GM12878 (cell line): ENCODE results near the gene AP1M1. TPM values are rescaled to one million over a fixed set of nuclear protein-coding genes. Genes with fewer than 3 reads are reported as not detected.

Source experiments
- BRCA1 ChIP-seq: IDR thresholded peaks from 2 replicates; pipeline ENCODE4 v1.6.1; 2011; ENCODE audit warnings: low read depth, low read length, improper control_type of control experiment
- CREB1 ChIP-seq: IDR thresholded peaks from 2 replicates; pipeline ENCODE4 v1.6.1; 2012; ENCODE audit warnings: low read depth, mild to moderate bottlenecking, inconsistent platforms
- CREM ChIP-seq: IDR thresholded peaks from 2 replicates; pipeline ENCODE4 v1.6.1; 2014; ENCODE audit warnings: antibody characterized with exemption, low read depth
- CUX1 ChIP-seq: IDR thresholded peaks from 2 replicates; pipeline ENCODE4 v1.6.1; 2012; ENCODE audit warnings: improper control_type of control experiment, low read depth, low read length; ENCODE audit not compliant: insufficient replicate concordance
- E2F4 ChIP-seq: IDR thresholded peaks from 2 replicates; pipeline ENCODE4 v1.6.1; 2012; ENCODE audit warnings: low read depth, low read length, improper control_type of control experiment
- FOXK2 ChIP-seq: fragments of 450-650 bp; IDR thresholded peaks from 2 replicates; pipeline ENCODE4 v1.6.1; 2017; ENCODE audit warnings: mild to moderate bottlenecking, moderate library complexity
- GABPA ChIP-seq: IDR thresholded peaks from 2 replicates; pipeline ENCODE4 v1.6.1; 2014; ENCODE audit warnings: antibody characterized with exemption, low read depth, mild to moderate bottlenecking, inconsistent platforms
- JUNB ChIP-seq: IDR thresholded peaks from 2 replicates; pipeline ENCODE4 v1.6.1; 2016; ENCODE audit warnings: antibody characterized with exemption, mild to moderate bottlenecking
- KDM1A ChIP-seq: fragments of 200-600 bp; sonication (generic); IDR thresholded peaks from 2 replicates; pipeline ENCODE4 v1.6.1; 2016; ENCODE audit warnings: borderline replicate concordance
- NBN ChIP-seq: fragments of 450-650 bp; IDR thresholded peaks from 2 replicates; pipeline ENCODE4 v1.6.1; 2016
- NFIC ChIP-seq: IDR thresholded peaks from 2 replicates; pipeline ENCODE4 v1.6.1; 2012; ENCODE audit warnings: low read depth, mild to moderate bottlenecking, inconsistent platforms, low read length, moderate library complexity
- NFXL1 ChIP-seq: fragments of 450-650 bp; IDR thresholded peaks from 2 replicates; pipeline ENCODE4 v1.6.1; 2017; ENCODE audit warnings: antibody characterized with exemption, mild to moderate bottlenecking, borderline replicate concordance
- RFX5 ChIP-seq: IDR thresholded peaks from 2 replicates; pipeline ENCODE4 v1.6.1; 2011; ENCODE audit warnings: low read depth, low read length, improper control_type of control experiment
- SREBF1 ChIP-seq: IDR thresholded peaks from 2 replicates; pipeline ENCODE4 v1.6.1; 2012; ENCODE audit warnings: mild to moderate bottlenecking, low read length
- STAT1 ChIP-seq: fragments of 450-650 bp; conservative IDR thresholded peaks from 2 replicates; pipeline ENCODE4 v1.6.1; 2014; ENCODE audit warnings: antibody characterized with exemption, mild to moderate bottlenecking
- USF1 ChIP-seq: IDR thresholded peaks from 2 replicates; pipeline ENCODE4 v1.6.1; 2011; ENCODE audit warnings: borderline replicate concordance, low read depth, mild to moderate bottlenecking, moderate library complexity, mixed read lengths, low read length; ENCODE audit not compliant: insufficient read depth; ENCODE audit errors: extremely low read length
- ZNF24 ChIP-seq: fragments of 450-650 bp; IDR thresholded peaks from 2 replicates; pipeline ENCODE4 v1.6.1; 2017; ENCODE audit warnings: antibody characterized with exemption, mild to moderate bottlenecking
- polyA plus RNA-seq, 11 experiments: library from polyadenylated mRNA; depleted of rRNA in 4 of 11; unstranded in 6 of 11; stranded (reverse) in 5 of 11; fragments of >200 nt; fragmentation: Nextera tagmentation in 4 of 11; fragmentation: Illumina TruSeq in 1 of 11; extraction: Ambion mirVana in 4 of 11; extraction: Trizol in 1 of 11; gene quantifications; 1 replicate in 1 of 11; 2 replicates in 10 of 11; pipeline versions ENCODE4 v1.2.1 to v1.2.3, GENCODE V29; 2011 to 2016; ENCODE audit warnings: inconsistent platforms in 2 of 11, missing spikeins in 2 of 11, low read depth in 1 of 11
- total RNA-seq, 4 experiments: library from RNA; depleted of rRNA in 3 of 4; stranded (reverse); fragments of >200 nt in 3 of 4; fragmentation: Illumina TruSeq in 1 of 4; extraction: Trizol in 1 of 4; gene quantifications; 2 replicates each; pipeline versions ENCODE4 v1.2.1 to v1.2.3, GENCODE V29; 2013 to 2021
- TF ChIP-seq, protein P1 (sequence below): IDR thresholded peaks from 2 replicates; pipeline ENCODE4 v1.6.1; 2012; ENCODE audit warnings: low read depth, low read length, improper control_type of control experiment
- TF ChIP-seq, protein P2 (sequence below): fragments of 450-650 bp; formaldehyde crosslinking; IDR thresholded peaks from 2 replicates; pipeline ENCODE4 v1.5.0; 2022; ENCODE audit warnings: mild to moderate bottlenecking, missing genetic modification characterization

Gene AP1M1
- total and polyA plus RNA-seq, 10 of the 15 experiments (the other 5 are each of a cell fraction or from before 2014, with no cell fraction given), result 1.0 to 116 (median 44.7) TPM

- TF ChIP-seq CUX1, result no peak
- no peak for TF ChIP-seq KDM1A
- peak; percentile 71 for TF ChIP-seq FOXK2
- 0 out of 2 replicates have a peak, but pooled peaks have one; percentile 34 for TF ChIP-seq E2F4
- no peak for TF ChIP-seq JUNB
- TF ChIP-seq BRCA1, result no peak
- peak; percentile 49 for TF ChIP-seq CREB1
- no peak for TF ChIP-seq USF1
- no peak for TF ChIP-seq RFX5
- TF ChIP-seq NBN, result no peak
- TF ChIP-seq SREBF1, result no peak
- 0 out of 2 replicates have a peak, but pooled peaks have one; percentile 27 for TF ChIP-seq STAT1
- TF ChIP-seq NFXL1, result no peak
- TF ChIP-seq ZNF24, result no peak
- TF ChIP-seq NFIC, result no peak
- peak; percentile 11; the same call in 1 of the 2 replicates for TF ChIP-seq CREM
- TF ChIP-seq GABPA, result peak; percentile 86
- TF ChIP-seq, protein P1, sequence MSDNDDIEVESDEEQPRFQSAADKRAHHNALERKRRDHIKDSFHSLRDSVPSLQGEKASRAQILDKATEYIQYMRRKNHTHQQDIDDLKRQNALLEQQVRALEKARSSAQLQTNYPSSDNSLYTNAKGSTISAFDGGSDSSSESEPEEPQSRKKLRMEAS, result peak; percentile 61; the same call in 1 of the 2 replicates
- TF ChIP-seq, protein P2, sequence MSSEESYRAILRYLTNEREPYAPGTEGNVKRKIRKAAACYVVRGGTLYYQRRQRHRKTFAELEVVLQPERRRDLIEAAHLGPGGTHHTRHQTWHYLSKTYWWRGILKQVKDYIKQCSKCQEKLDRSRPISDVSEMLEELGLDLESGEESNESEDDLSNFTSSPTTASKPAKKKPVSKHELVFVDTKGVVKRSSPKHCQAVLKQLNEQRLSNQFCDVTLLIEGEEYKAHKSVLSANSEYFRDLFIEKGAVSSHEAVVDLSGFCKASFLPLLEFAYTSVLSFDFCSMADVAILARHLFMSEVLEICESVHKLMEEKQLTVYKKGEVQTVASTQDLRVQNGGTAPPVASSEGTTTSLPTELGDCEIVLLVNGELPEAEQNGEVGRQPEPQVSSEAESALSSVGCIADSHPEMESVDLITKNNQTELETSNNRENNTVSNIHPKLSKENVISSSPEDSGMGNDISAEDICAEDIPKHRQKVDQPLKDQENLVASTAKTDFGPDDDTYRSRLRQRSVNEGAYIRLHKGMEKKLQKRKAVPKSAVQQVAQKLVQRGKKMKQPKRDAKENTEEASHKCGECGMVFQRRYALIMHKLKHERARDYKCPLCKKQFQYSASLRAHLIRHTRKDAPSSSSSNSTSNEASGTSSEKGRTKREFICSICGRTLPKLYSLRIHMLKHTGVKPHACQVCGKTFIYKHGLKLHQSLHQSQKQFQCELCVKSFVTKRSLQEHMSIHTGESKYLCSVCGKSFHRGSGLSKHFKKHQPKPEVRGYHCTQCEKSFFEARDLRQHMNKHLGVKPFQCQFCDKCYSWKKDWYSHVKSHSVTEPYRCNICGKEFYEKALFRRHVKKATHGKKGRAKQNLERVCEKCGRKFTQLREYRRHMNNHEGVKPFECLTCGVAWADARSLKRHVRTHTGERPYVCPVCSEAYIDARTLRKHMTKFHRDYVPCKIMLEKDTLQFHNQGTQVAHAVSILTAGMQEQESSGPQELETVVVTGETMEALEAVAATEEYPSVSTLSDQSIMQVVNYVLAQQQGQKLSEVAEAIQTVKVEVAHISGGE, result peak; percentile 52; the same call in 1 of the 2 replicates
These were observed at the start of gene AP1M1 (continued) for GRCh38 chr19:16197622-16198369.
